Neural cell (in vitro differentiated cells): ENCODE results near the gene MYBL2. TPM values are rescaled to one million over a fixed set of nuclear protein-coding genes. Genes with fewer than 3 reads are reported as not detected.
"Not testable (repeated sequence)": the region's sequence is repeated elsewhere in the genome, so short reads cannot be mapped to it uniquely, and the experiment has no call there.

Experiments used
- H2AFZ ChIP-seq: fragments of 200-600, 300-800 bp; sonication (generic), shearing (Covaris generic); 2 replicates; pipeline ENCODE4 v1.6.0; 2014; ENCODE audit warnings: low read depth, mild to moderate bottlenecking, antibody characterized with exemption, low read length, moderate library complexity
- H3F3A ChIP-seq: fragments of 200-600 bp; shearing (Covaris generic); 2 replicates; pipeline ENCODE4 v1.6.1; 2016; ENCODE audit warnings: mild to moderate bottlenecking, moderate library complexity, mixed read lengths, antibody characterized with exemption, low read length; ENCODE audit not compliant: insufficient read depth, poor library complexity, severe bottlenecking
- H3K27ac ChIP-seq: fragments of 200-600, 300-800 bp; sonication (generic), shearing (Covaris generic); 2 replicates; pipeline ENCODE4 v1.5.1; 2014; ENCODE audit warnings: mild to moderate bottlenecking, low read length, moderate library complexity
- H3K27me3 ChIP-seq: fragments of 300-800, 200-600 bp; sonication (generic), shearing (Covaris generic); 2 replicates; pipeline ENCODE4 v1.6.0; 2014; ENCODE audit warnings: mild to moderate bottlenecking, low read depth, low read length, moderate library complexity; ENCODE audit not compliant: insufficient read depth
- H3K36me3 ChIP-seq: fragments of 300-800, 200-600 bp; sonication (generic), shearing (Covaris generic); 2 replicates; pipeline ENCODE4 v1.5.1; 2014; ENCODE audit warnings: mild to moderate bottlenecking, antibody characterized with exemption, low read length, moderate library complexity; ENCODE audit not compliant: insufficient read depth
- H3K4me2 ChIP-seq: fragments of 300-800, 200-600 bp; sonication (generic), shearing (Covaris generic); 2 replicates; pipeline ENCODE4 v1.6.0; 2014; ENCODE audit warnings: mild to moderate bottlenecking, low read length
- H3K4me3 ChIP-seq: fragments of 300-800, 200-600 bp; sonication (generic), shearing (Covaris generic); 2 replicates; pipeline ENCODE4 v1.5.1; 2014; ENCODE audit warnings: mild to moderate bottlenecking, low read length, moderate library complexity
- H3K79me2 ChIP-seq: fragments of 200-600 bp; shearing (Covaris generic); replicated peaks from 2 replicates; pipeline ENCODE4 v1.6.0; 2014; ENCODE audit warnings: mild to moderate bottlenecking, low read length, moderate library complexity; ENCODE audit not compliant: insufficient read depth
- H3K9ac ChIP-seq: fragments of 300-800, 200-600 bp; sonication (generic), shearing (Covaris generic); 2 replicates; pipeline ENCODE4 v1.6.1; 2016; ENCODE audit warnings: mild to moderate bottlenecking, low read length, mixed read lengths
- H3K9me2 ChIP-seq: fragments of 200-600 bp; shearing (Covaris generic); 2 replicates; pipeline ENCODE4 v1.6.1; 2016; ENCODE audit warnings: mild to moderate bottlenecking, low read length, mixed read lengths; ENCODE audit not compliant: insufficient read depth
- H3K9me3 ChIP-seq: fragments of 200-600, 300-800 bp; sonication (generic), shearing (Covaris generic); 2 replicates; pipeline ENCODE4 v1.6.1; 2016; ENCODE audit warnings: mild to moderate bottlenecking, mixed run types, low read length, moderate library complexity, mixed read lengths
- H4K20me1 ChIP-seq: fragments of 200-600 bp; shearing (Covaris generic); 2 replicates; pipeline ENCODE4 v1.6.1; 2016; ENCODE audit warnings: mild to moderate bottlenecking, mixed run types; ENCODE audit not compliant: insufficient read depth
- EP300 ChIP-seq: fragments of 450-650 bp; conservative IDR thresholded peaks from 2 replicates; pipeline ENCODE4 v1.6.1; 2014; ENCODE audit warnings: antibody characterized with exemption, mild to moderate bottlenecking, moderate library complexity; ENCODE audit not compliant: poor library complexity, severe bottlenecking
- EZH2 ChIP-seq: fragments of 200-600, 300-800 bp; shearing (Covaris generic), sonication (generic); IDR thresholded peaks from 2 replicates; pipeline ENCODE4 v1.6.1; 2014; ENCODE audit warnings: antibody characterized with exemption, low read length, borderline replicate concordance, mild to moderate bottlenecking; ENCODE audit not compliant: insufficient read depth, poor library complexity, severe bottlenecking
- MXI1 ChIP-seq: fragments of 450-650 bp; conservative IDR thresholded peaks from 2 replicates; pipeline ENCODE4 v1.6.1; 2014; ENCODE audit warnings: antibody characterized with exemption, mild to moderate bottlenecking; ENCODE audit not compliant: poor library complexity, severe bottlenecking
- POLR2AphosphoS5 ChIP-seq: IDR thresholded peaks from 2 replicates; pipeline ENCODE4 v1.6.1; 2012
- RAD21 ChIP-seq: fragments of 450-650 bp; conservative IDR thresholded peaks from 2 replicates; pipeline ENCODE4 v1.6.1; 2014; ENCODE audit warnings: antibody characterized with exemption, mild to moderate bottlenecking, moderate library complexity
- SMC3 ChIP-seq: fragments of 450-650 bp; conservative IDR thresholded peaks from 2 replicates; pipeline ENCODE4 v1.6.1; 2014; ENCODE audit warnings: antibody characterized with exemption, mild to moderate bottlenecking, moderate library complexity; ENCODE audit not compliant: poor library complexity
- TAF1 ChIP-seq: IDR thresholded peaks from 2 replicates; pipeline ENCODE4 v1.6.1; 2012; ENCODE audit warnings: low read depth
- polyA plus RNA-seq: library from polyadenylated mRNA; depleted of rRNA; stranded (reverse); fragments of >200 nt; gene quantifications from 2 replicates; pipeline ENCODE4 v1.2.3, GENCODE V29; 2014
- TF ChIP-seq, protein P1 (sequence below): fragments of 450-650 bp; IDR thresholded peaks from 2 replicates; pipeline ENCODE4 v1.5.1; 2014; ENCODE audit warnings: antibody characterized with exemption, mild to moderate bottlenecking, moderate library complexity; ENCODE audit not compliant: poor library complexity, severe bottlenecking
- TF ChIP-seq, protein P2 (sequence below): IDR thresholded peaks from 2 replicates; pipeline ENCODE4 v1.6.1; 2012; ENCODE audit warnings: borderline replicate concordance

The MYBL2 gene
- polyA plus RNA-seq, 1 donor from 2014 or later = not detected

DNA sequence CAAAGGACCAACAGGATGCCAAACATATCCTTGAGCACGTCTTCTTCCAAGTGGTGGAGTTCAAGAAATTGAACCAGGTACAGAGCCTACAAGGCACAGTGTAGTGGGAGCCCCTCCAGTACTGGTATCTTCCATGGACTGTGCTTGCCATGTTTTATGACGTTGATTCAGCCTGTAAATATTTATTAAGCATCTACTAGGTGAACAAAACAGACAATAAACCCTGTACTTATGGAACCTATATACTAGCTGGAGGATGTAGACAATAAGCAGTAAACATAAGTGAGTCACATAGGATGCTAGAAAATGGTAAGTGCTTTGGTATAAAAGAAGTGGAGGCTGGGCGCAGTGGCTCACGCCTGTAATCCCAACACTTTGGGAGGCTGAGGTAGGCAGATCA, 24.4 kb upstream of the MYBL2 start:
- Histone ChIP-seq H4K20me1 (no peaks in the 10 kb centered on the region), H3K27ac (no peak overlapping the region), H3K9ac (no peak overlapping the region), H3K4me2 (no peak overlapping the region), H3K9me3 (no peaks in the 10 kb centered on the region), H2AFZ (no peak overlapping the region), H3K4me3 (no peak overlapping the region), H3K36me3 (peaks cover 7% of the 10 kb centered on the region), H3K9me2 (no peaks in the 10 kb centered on the region), H3F3A (no peaks in the 10 kb centered on the region), H3K27me3 (no peaks in the 10 kb centered on the region), H3K79me2 (no peaks in the 10 kb centered on the region)
- TF ChIP-seq, protein P1, sequence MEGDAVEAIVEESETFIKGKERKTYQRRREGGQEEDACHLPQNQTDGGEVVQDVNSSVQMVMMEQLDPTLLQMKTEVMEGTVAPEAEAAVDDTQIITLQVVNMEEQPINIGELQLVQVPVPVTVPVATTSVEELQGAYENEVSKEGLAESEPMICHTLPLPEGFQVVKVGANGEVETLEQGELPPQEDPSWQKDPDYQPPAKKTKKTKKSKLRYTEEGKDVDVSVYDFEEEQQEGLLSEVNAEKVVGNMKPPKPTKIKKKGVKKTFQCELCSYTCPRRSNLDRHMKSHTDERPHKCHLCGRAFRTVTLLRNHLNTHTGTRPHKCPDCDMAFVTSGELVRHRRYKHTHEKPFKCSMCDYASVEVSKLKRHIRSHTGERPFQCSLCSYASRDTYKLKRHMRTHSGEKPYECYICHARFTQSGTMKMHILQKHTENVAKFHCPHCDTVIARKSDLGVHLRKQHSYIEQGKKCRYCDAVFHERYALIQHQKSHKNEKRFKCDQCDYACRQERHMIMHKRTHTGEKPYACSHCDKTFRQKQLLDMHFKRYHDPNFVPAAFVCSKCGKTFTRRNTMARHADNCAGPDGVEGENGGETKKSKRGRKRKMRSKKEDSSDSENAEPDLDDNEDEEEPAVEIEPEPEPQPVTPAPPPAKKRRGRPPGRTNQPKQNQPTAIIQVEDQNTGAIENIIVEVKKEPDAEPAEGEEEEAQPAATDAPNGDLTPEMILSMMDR = no peak
- TF ChIP-seq POLR2AphosphoS5 (no peak), EP300 (no peak), MXI1 (no peak), SMC3 (no peak), RAD21 (no peak)

DNA sequence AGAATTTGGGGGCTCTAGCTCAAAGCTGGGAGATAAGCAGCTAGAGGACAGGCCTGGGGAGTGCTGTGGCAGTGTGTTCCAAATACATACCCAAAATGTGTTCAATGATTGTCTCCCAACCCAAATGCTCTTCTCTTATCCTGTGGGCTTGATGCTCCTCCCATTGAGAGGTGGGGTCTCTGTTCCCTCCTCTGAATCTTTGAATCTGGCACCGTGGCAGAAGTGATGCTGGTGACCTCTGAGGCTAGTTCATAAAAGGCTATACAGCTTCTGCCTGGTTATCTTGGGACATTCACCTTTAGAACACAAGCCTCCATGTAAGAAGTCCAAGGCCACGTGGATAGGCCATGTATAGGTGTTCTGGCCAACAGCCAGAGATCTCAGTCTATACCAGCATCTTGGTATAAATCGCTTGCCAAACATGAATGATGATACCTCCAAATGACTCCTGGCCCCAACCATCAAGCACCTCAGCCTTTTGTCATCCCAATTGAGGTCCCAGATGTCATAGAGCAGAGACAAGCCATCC, 15.9 kb upstream of the MYBL2 start:
- Histone ChIP-seq H3K4me2 (no peak overlapping the region), H4K20me1 (no peaks in the 10 kb centered on the region), H3K36me3 (no peaks in the 10 kb centered on the region), H3K4me3 (no peak overlapping the region), H2AFZ (no peak overlapping the region), H3K9ac (no peak overlapping the region), H3K9me3 (no peaks in the 10 kb centered on the region), H3K27ac (no peak overlapping the region), H3K79me2 (no peaks in the 10 kb centered on the region), H3K9me2 (no peaks in the 10 kb centered on the region), H3K27me3 (no peaks in the 10 kb centered on the region), H3F3A (no peaks in the 10 kb centered on the region)
- TF ChIP-seq TAF1 (no peak), SMC3 (no peak), EZH2 (no peak), MXI1 (no peak), RAD21 (no peak), EP300 (no peak), POLR2AphosphoS5 (no peak)
- TF ChIP-seq, protein P2, sequence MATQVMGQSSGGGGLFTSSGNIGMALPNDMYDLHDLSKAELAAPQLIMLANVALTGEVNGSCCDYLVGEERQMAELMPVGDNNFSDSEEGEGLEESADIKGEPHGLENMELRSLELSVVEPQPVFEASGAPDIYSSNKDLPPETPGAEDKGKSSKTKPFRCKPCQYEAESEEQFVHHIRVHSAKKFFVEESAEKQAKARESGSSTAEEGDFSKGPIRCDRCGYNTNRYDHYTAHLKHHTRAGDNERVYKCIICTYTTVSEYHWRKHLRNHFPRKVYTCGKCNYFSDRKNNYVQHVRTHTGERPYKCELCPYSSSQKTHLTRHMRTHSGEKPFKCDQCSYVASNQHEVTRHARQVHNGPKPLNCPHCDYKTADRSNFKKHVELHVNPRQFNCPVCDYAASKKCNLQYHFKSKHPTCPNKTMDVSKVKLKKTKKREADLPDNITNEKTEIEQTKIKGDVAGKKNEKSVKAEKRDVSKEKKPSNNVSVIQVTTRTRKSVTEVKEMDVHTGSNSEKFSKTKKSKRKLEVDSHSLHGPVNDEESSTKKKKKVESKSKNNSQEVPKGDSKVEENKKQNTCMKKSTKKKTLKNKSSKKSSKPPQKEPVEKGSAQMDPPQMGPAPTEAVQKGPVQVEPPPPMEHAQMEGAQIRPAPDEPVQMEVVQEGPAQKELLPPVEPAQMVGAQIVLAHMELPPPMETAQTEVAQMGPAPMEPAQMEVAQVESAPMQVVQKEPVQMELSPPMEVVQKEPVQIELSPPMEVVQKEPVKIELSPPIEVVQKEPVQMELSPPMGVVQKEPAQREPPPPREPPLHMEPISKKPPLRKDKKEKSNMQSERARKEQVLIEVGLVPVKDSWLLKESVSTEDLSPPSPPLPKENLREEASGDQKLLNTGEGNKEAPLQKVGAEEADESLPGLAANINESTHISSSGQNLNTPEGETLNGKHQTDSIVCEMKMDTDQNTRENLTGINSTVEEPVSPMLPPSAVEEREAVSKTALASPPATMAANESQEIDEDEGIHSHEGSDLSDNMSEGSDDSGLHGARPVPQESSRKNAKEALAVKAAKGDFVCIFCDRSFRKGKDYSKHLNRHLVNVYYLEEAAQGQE = no peak
- TF ChIP-seq, protein P1 = no peak

DNA sequence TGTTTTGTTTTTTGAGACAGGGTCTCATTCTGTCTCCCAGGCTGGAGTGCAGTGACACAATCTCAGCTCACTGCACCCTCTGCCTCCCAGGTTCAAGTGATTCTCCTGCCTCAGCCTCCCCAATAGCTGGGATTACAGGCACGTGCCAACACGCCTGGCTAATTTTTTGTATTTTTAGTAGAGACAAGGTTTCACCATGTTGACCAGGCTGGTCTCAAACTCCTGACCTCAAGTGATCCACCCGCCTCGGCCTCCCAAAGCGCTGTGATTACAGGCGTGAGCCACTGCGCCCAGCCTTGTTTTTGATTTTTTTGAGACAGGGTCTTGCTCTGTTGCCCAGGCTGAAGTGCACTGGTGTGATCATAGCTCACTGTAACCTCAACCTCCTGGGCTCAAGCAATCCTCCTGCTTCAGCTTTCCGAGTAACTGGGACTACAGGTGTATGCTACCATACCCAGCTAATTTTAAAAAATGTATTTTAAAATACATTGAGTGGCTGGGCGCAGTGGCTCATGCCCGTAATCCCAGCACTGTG, 15.2 kb upstream of the MYBL2 start:
- not testable (repeated sequence) for H3K9me3 ChIP-seq, H3K27me3 ChIP-seq, H3K9ac ChIP-seq, H3K4me3 ChIP-seq, H3K79me2 ChIP-seq, H3K4me2 ChIP-seq, H3K36me3 ChIP-seq, H3F3A ChIP-seq, H2AFZ ChIP-seq, H3K9me2 ChIP-seq, H4K20me1 ChIP-seq, H3K27ac ChIP-seq
